Measurements from ENCODE around the gene SLC12A2.

SLC12A2 gene

GRCh38 chr5:128082551-128083032 lies 974 bp upstream of the SLC12A2 start:
- H3K9me3 ChIP-seq (ENCODE audit: insufficient read depth, low read length, severe bottlenecking): no peaks in the 10 kb centered on the region
- H3K27me3 ChIP-seq (ENCODE audit: insufficient read depth, low read length, poor library complexity): no peaks in the 10 kb centered on the region
- peak overlapping the region; percentile 78 for H2AFZ ChIP-seq (ENCODE audit: low read depth, low read length)
- peaks cover 77% of the 10 kb centered on the region for H3K4me1 ChIP-seq (ENCODE audit: insufficient read depth, low read length)
- peak overlapping the region; percentile 94 for H3K9ac ChIP-seq (ENCODE audit: low read depth, low read length)
- H3K79me2 ChIP-seq (ENCODE audit: insufficient read depth, low read length): peaks cover 63% of the 10 kb centered on the region
- no peaks in the 10 kb centered on the region for H3K36me3 ChIP-seq (ENCODE audit: insufficient read depth, low read length)
- DNase-seq (no peak), ATAC-seq (ENCODE audit: insufficient read depth, low read depth) (peak; percentile 55)
- peak overlapping the region; percentile 95 for H3K27ac ChIP-seq (ENCODE audit: low read length)
- H3K4me2 ChIP-seq (ENCODE audit: insufficient read depth, low read length): peak overlapping the region; percentile 100
- H3K4me3 ChIP-seq (ENCODE audit: low read depth in 1 of 2, low read length in 2 of 2): peak overlapping the region; percentile 35 to 77
- TF ChIP-seq, protein P1, sequence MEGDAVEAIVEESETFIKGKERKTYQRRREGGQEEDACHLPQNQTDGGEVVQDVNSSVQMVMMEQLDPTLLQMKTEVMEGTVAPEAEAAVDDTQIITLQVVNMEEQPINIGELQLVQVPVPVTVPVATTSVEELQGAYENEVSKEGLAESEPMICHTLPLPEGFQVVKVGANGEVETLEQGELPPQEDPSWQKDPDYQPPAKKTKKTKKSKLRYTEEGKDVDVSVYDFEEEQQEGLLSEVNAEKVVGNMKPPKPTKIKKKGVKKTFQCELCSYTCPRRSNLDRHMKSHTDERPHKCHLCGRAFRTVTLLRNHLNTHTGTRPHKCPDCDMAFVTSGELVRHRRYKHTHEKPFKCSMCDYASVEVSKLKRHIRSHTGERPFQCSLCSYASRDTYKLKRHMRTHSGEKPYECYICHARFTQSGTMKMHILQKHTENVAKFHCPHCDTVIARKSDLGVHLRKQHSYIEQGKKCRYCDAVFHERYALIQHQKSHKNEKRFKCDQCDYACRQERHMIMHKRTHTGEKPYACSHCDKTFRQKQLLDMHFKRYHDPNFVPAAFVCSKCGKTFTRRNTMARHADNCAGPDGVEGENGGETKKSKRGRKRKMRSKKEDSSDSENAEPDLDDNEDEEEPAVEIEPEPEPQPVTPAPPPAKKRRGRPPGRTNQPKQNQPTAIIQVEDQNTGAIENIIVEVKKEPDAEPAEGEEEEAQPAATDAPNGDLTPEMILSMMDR (IDR thresholded peaks at IDR 0.05; ENCODE audit: borderline replicate concordance, extremely low read depth, low read length, poor library complexity, severe bottlenecking): no peak
- no peak for TF ChIP-seq EZH2 (IDR thresholded peaks at IDR 0.05; ENCODE audit: borderline replicate concordance, low read depth, low read length, severe bottlenecking)
- peaks cover 15% of the 10 kb centered on the region; the same call in 1 of the 2 replicates for H4K20me1 ChIP-seq (ENCODE audit: insufficient read depth, low read length)

DNA sequence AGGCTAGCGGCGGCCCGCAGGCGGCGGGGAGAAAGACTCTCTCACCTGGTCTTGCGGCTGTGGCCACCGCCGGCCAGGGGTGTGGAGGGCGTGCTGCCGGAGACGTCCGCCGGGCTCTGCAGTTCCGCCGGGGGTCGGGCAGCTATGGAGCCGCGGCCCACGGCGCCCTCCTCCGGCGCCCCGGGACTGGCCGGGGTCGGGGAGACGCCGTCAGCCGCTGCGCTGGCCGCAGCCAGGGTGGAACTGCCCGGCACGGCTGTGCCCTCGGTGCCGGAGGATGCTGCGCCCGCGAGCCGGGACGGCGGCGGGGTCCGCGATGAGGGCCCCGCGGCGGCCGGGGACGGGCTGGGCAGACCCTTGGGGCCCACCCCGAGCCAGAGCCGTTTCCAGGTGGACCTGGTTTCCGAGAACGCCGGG lies 253 bp downstream of the SLC12A2 start:
- H3K27ac ChIP-seq (ENCODE audit: low read length): peak overlapping the region; percentile 53
- peaks cover 62% of the 10 kb centered on the region for H3K79me2 ChIP-seq (ENCODE audit: insufficient read depth, low read length)
- no peaks in the 10 kb centered on the region for H3K9me3 ChIP-seq (ENCODE audit: insufficient read depth, low read length, severe bottlenecking)
- no peak for TF ChIP-seq EZH2 (IDR thresholded peaks at IDR 0.05; ENCODE audit: borderline replicate concordance, low read depth, low read length, severe bottlenecking)
- TF ChIP-seq, protein P1 (IDR thresholded peaks at IDR 0.05; ENCODE audit: borderline replicate concordance, extremely low read depth, low read length, poor library complexity, severe bottlenecking): peak; percentile 28
- H2AFZ ChIP-seq (ENCODE audit: low read depth, low read length): peak overlapping the region; percentile 78
- H3K4me1 ChIP-seq (ENCODE audit: insufficient read depth, low read length): peaks cover 73% of the 10 kb centered on the region
- peak overlapping the region; percentile 100 for H3K4me2 ChIP-seq (ENCODE audit: insufficient read depth, low read length)
- H3K36me3 ChIP-seq (ENCODE audit: insufficient read depth, low read length): no peaks in the 10 kb centered on the region
- ATAC-seq (ENCODE audit: insufficient read depth, low read depth) (peak; percentile 8), DNase-seq (no peak)
- H3K4me3 ChIP-seq (ENCODE audit: low read depth in 1 of 2, low read length in 2 of 2): peak overlapping the region; percentile 51 to 77; a peak in 3 of 4 replicates
- H3K9ac ChIP-seq (ENCODE audit: low read depth, low read length): peak overlapping the region; percentile 94
- peaks cover 15% of the 10 kb centered on the region; the same call in 1 of the 2 replicates for H4K20me1 ChIP-seq (ENCODE audit: insufficient read depth, low read length)
- H3K27me3 ChIP-seq (ENCODE audit: insufficient read depth, low read length, poor library complexity): no peaks in the 10 kb centered on the region

- peak overlapping the region; percentile 100 for H3K4me2 ChIP-seq (ENCODE audit: insufficient read depth, low read length)
- H3K4me1 ChIP-seq (ENCODE audit: insufficient read depth, low read length): peaks cover 66% of the 10 kb centered on the region
- peak overlapping the region; percentile 51 to 77; a peak in 3 of 4 replicates for H3K4me3 ChIP-seq (ENCODE audit: low read depth in 1 of 2, low read length in 2 of 2)
- no peaks in the 10 kb centered on the region for H3K27me3 ChIP-seq (ENCODE audit: insufficient read depth, low read length, poor library complexity)
- TF ChIP-seq, protein P1 (IDR thresholded peaks at IDR 0.05; ENCODE audit: borderline replicate concordance, extremely low read depth, low read length, poor library complexity, severe bottlenecking): no peak
- TF ChIP-seq EZH2 (IDR thresholded peaks at IDR 0.05; ENCODE audit: borderline replicate concordance, low read depth, low read length, severe bottlenecking): no peak
- peak overlapping the region; percentile 94 for H3K9ac ChIP-seq (ENCODE audit: low read depth, low read length)
- no peaks in the 10 kb centered on the region for H3K9me3 ChIP-seq (ENCODE audit: insufficient read depth, low read length, severe bottlenecking)
- H3K27ac ChIP-seq (ENCODE audit: low read length): no peak overlapping the region
- no peaks in the 10 kb centered on the region for H3K36me3 ChIP-seq (ENCODE audit: insufficient read depth, low read length)
- ATAC-seq (ENCODE audit: insufficient read depth, low read depth): peak; percentile 15
- peaks cover 15% of the 10 kb centered on the region; the same call in 1 of the 2 replicates for H4K20me1 ChIP-seq (ENCODE audit: insufficient read depth, low read length)
- H3K79me2 ChIP-seq (ENCODE audit: insufficient read depth, low read length): peaks cover 59% of the 10 kb centered on the region
- peak; percentile 44 for DNase-seq
- H2AFZ ChIP-seq (ENCODE audit: low read depth, low read length): peak overlapping the region; percentile 78
These were observed 932 bp downstream of the SLC12A2 start for GRCh38 chr5:128084228-128085167.
